ENCODE data around the gene ZNF324. TPM values are rescaled to one million over a fixed set of nuclear protein-coding genes. Genes with fewer than 3 reads are reported as not detected.

ZNF324 gene
- total and polyA plus RNA-seq, 2 of the 13 experiments (the other 11 are each of a cell fraction or from before 2014, with no cell fraction given), result 1.1 to 4.7 TPM

GRCh38 chr19:58519355-58520256 lies 52.7 kb downstream of the ZNF324 start, which contains the start of gene ZBTB45 (continued):
- TF ChIP-seq ETS1 (CRISPR knock-in tag; IDR thresholded peaks at IDR 0.05), result peak; percentile 14; the same call in 1 of the 2 replicates
- peak; percentile 55; the same call in 1 of the 2 replicates for TF ChIP-seq SOX5 (CRISPR knock-in tag; IDR thresholded peaks at IDR 0.05; ENCODE audit: borderline replicate concordance)
- peak; percentile 78 for TF ChIP-seq ISL2 (CRISPR knock-in tag; IDR thresholded peaks at IDR 0.05)
- peak; percentile 99 for TF ChIP-seq KAT8 (CRISPR knock-in tag; IDR thresholded peaks at IDR 0.05)
- TF ChIP-seq TRIM22 (IDR thresholded peaks at IDR 0.05), result no peak
- peak; percentile 43; the same call in 1 of the 2 replicates for TF ChIP-seq TP53 (CRISPR knock-in tag; conservative IDR thresholded peaks at IDR 0.05)
- 0 out of 2 replicates have a peak, but pooled peaks have one; percentile 75 for TF ChIP-seq NCOR1 (IDR thresholded peaks at IDR 0.05; ENCODE audit: borderline replicate concordance, low read length)
- no peak for TF ChIP-seq GRHL1 (CRISPR knock-in tag; conservative IDR thresholded peaks at IDR 0.05)
- peak; percentile 97 for TF ChIP-seq SAP130 (CRISPR knock-in tag; IDR thresholded peaks at IDR 0.05; ENCODE audit: low read depth)
- 0 out of 2 replicates have a peak, but pooled peaks have one; percentile 39 for TF ChIP-seq ZBTB8A (CRISPR knock-in tag; IDR thresholded peaks at IDR 0.05; ENCODE audit: borderline replicate concordance, low read depth)
- peak; percentile 91; the same call in 1 of the 2 replicates for TF ChIP-seq E2F2 (CRISPR knock-in tag; IDR thresholded peaks at IDR 0.05; ENCODE audit: borderline replicate concordance)
- TF ChIP-seq GABPA (IDR thresholded peaks at IDR 0.05; ENCODE audit: low read depth, low read length), result peak; percentile 100
- TF ChIP-seq GABPA (CRISPR knock-in tag; IDR thresholded peaks at IDR 0.05; ENCODE audit: low read depth), result peak; percentile 99
- peak; percentile 92 for TF ChIP-seq ZNF224 (CRISPR knock-in tag; IDR thresholded peaks at IDR 0.05)
- peak; percentile 100 for TF ChIP-seq GABPB1 (CRISPR knock-in tag; IDR thresholded peaks at IDR 0.05)
- no peak for TF ChIP-seq MLXIP (CRISPR knock-in tag; IDR thresholded peaks at IDR 0.05; ENCODE audit: borderline replicate concordance)
- peak; percentile 87 for TF ChIP-seq ZNF546 (CRISPR knock-in tag; conservative IDR thresholded peaks at IDR 0.05)
- no peak for TF ChIP-seq ZSCAN12 (CRISPR knock-in tag; IDR thresholded peaks at IDR 0.05)
